Common myeloid progenitor, CD34-positive (primary cell): ENCODE data around the gene ZC3H8. TPM values are rescaled to one million over a fixed set of nuclear protein-coding genes. Genes with fewer than 3 reads are reported as not detected.

Source experiments
- CTCF ChIA-PET: fragments of 350-600 bp; sonication (Branson Sonifier 250); formaldehyde crosslinking; loops from one replicate; lab custom pipeline; 2021; ENCODE audit warnings: antibody characterized with exemption; lab: Charles Lee
- POLR2A ChIA-PET: fragments of 350-600 bp; sonication (Branson Sonifier 250); formaldehyde crosslinking; loops from one replicate; lab custom pipeline; 2021; ENCODE audit warnings: antibody characterized with exemption; lab: Charles Lee
- DNase-seq, 3 donors: peaks; one replicate each; pipeline versions ENCODE4 v3.0.0 to v3.0.0-alpha.2; 2013
- H3K27ac ChIP-seq, 2 experiments: 1 replicate in 1 of 2; 2 replicates in 1 of 2; pipeline ENCODE4 v1.7.0; 2013; ENCODE audit warnings: inconsistent platforms in 2 of 2, low read length in 2 of 2, mild to moderate bottlenecking in 2 of 2, low read depth in 1 of 2, moderate library complexity in 1 of 2; ENCODE audit not compliant: severe bottlenecking in 2 of 2, insufficient read depth in 1 of 2, poor library complexity in 1 of 2
- H3K27me3 ChIP-seq, 5 experiments: replicated peaks in 2 of 5; 1 replicate in 3 of 5; 2 replicates in 2 of 5; pipeline versions ENCODE4 v1.6.1 to v1.7.0; 2013; ENCODE audit warnings: low read length in 4 of 5, mild to moderate bottlenecking in 2 of 5, moderate library complexity in 2 of 5, inconsistent platforms in 1 of 5; ENCODE audit not compliant: insufficient read depth in 5 of 5, control insufficient read depth in 4 of 5
- H3K36me3 ChIP-seq, 4 experiments: 1 replicate in 2 of 4; 2 replicates in 2 of 4; pipeline versions ENCODE4 v1.6.1 to v1.7.0; 2013; ENCODE audit warnings: low read length in 3 of 4, control low read depth in 1 of 4, mild to moderate bottlenecking in 1 of 4; ENCODE audit not compliant: control insufficient read depth in 4 of 4, insufficient read depth in 4 of 4
- H3K4me1 ChIP-seq, 4 experiments: 1 replicate in 3 of 4; 2 replicates in 1 of 4; pipeline versions ENCODE4 v1.6.1 to v1.7.1; 2013; ENCODE audit warnings: low read length in 3 of 4, mild to moderate bottlenecking in 3 of 4, control low read depth in 1 of 4, inconsistent platforms in 1 of 4, moderate library complexity in 1 of 4; ENCODE audit not compliant: control insufficient read depth in 4 of 4, insufficient read depth in 4 of 4; ENCODE audit errors: control extremely low read depth in 1 of 4
- H3K4me3 ChIP-seq, 7 experiments: 1 replicate in 4 of 7; 2 replicates in 3 of 7; pipeline versions ENCODE4 v1.5.1 to v1.7.0; 2013; ENCODE audit warnings: mild to moderate bottlenecking in 7 of 7, low read length in 6 of 7, moderate library complexity in 6 of 7, inconsistent platforms in 2 of 7, low read depth in 2 of 7, control low read depth in 1 of 7; ENCODE audit not compliant: insufficient read depth in 4 of 7, control insufficient read depth in 1 of 7; ENCODE audit errors: extremely low read depth in 1 of 7
- H3K9me3 ChIP-seq, 5 experiments: 1 replicate in 4 of 5; 2 replicates in 1 of 5; pipeline versions ENCODE4 v1.6.1 to v1.7.1; 2013; ENCODE audit warnings: low read length in 4 of 5, mild to moderate bottlenecking in 2 of 5, inconsistent platforms in 1 of 5, low read depth in 1 of 5, moderate library complexity in 1 of 5; ENCODE audit not compliant: control insufficient read depth in 4 of 5, insufficient read depth in 2 of 5; ENCODE audit errors: control extremely low read depth in 1 of 5
- WGBS: methylation state at CpG from one replicate; pipeline ENCODE4 v1.1.5; 2013; ENCODE audit not compliant: insufficient coverage; 5-methylcytosine and 5-hydroxymethylcytosine counted together
- polyA plus RNA-seq: library from polyadenylated mRNA; unstranded; fragments of 120-200 nt; gene quantifications from one replicate; pipeline ENCODE4 v1.2.1, GENCODE V29; 2013

ZC3H8 gene
- polyA plus RNA-seq = 20.5 TPM

- Histone ChIP-seq H3K9me3 (no peaks in the 10 kb centered on the region), H3K4me1 (peaks cover 10 to 36% (median 24%) of the 10 kb centered on the region in 4 experiments), H3K4me3 (peak within 1 kb of the TSS; percentile 60 to 87 (median 77)), H3K27me3 (no peaks in the 10 kb centered on the region), H3K36me3 (peaks cover 0 to 7% (median 0%) of the 10 kb centered on the region in 4 experiments), H3K27ac (peak within 1 kb of the TSS; percentile 59 to 80)
- WGBS = 0% methylated on average over 54 of the region's 68 CpGs
- ChIA-PET CTCF (interaction anchor here (1.2 to 1.4 kb wide), 2 partner anchors 12 to 20 kb away, joined by 5 read pairs; no protein-coding TSS in a partner anchor), POLR2A (interaction anchor here (0.8 kb wide), 1 partner anchor 21 kb away, joined by 3 read pairs; the partner anchor contains the start of gene ZC3H6)
- peak; percentile 92 to 95 (median 93) for DNase-seq
These were observed at the start of gene ZC3H8 for GRCh38 chr2:112254466-112255240. TSS of gene ZC3H8 (minus strand) at chr2:112255042. CDS start at chr2:112254981, 61 bp downstream.

- H3K27ac ChIP-seq = no peak overlapping the region
- peak in 1 of 3 donors; percentile 6 for DNase-seq
- H3K36me3 ChIP-seq = peaks cover 0 to 30% (median 12%) of the 10 kb centered on the region in 4 experiments
- no peak overlapping the region for H3K4me3 ChIP-seq
- POLR2A ChIA-PET = no interaction called here
- no peaks in the 10 kb centered on the region for H3K27me3 ChIP-seq
- no peaks in the 10 kb centered on the region for H3K9me3 ChIP-seq
- CTCF ChIA-PET = no interaction called here
- no peaks in the 10 kb centered on the region for H3K4me1 ChIP-seq
- WGBS = 57% methylated on average over 1 of the region's 2 CpGs
These were observed 49.6 kb upstream of the ZC3H8 start for GRCh38 chr2:112304298-112304941.

GRCh38 chr2:112301973-112302372 is 47.1 kb upstream of the ZC3H8 start:
- Histone ChIP-seq H3K27ac (no peak overlapping the region), H3K9me3 (no peaks in the 10 kb centered on the region), H3K27me3 (no peaks in the 10 kb centered on the region), H3K4me3 (no peak overlapping the region), H3K36me3 (peaks cover 0 to 27% (median 10%) of the 10 kb centered on the region in 4 experiments), H3K4me1 (peaks cover 0 to 3% (median 0%) of the 10 kb centered on the region in 4 experiments)
- DNase-seq = no peak
- CTCF ChIA-PET = no interaction called here
- POLR2A ChIA-PET = no interaction called here

GRCh38 chr2:112301171-112301584 is 46.3 kb upstream of the ZC3H8 start:
- no peak for DNase-seq
- POLR2A ChIA-PET = no interaction called here
- H3K9me3 ChIP-seq = no peaks in the 10 kb centered on the region
- H3K27ac ChIP-seq = no peak overlapping the region
- peaks cover 0 to 3% (median 0%) of the 10 kb centered on the region in 4 experiments for H3K4me1 ChIP-seq
- no peak overlapping the region for H3K4me3 ChIP-seq
- H3K36me3 ChIP-seq = peaks cover 0 to 23% (median 8%) of the 10 kb centered on the region in 4 experiments
- no peaks in the 10 kb centered on the region for H3K27me3 ChIP-seq
- CTCF ChIA-PET = no interaction called here

- H3K4me1 ChIP-seq = peaks cover 0 to 3% (median 0%) of the 10 kb centered on the region in 4 experiments
- DNase-seq = no peak
- H3K27ac ChIP-seq = no peak overlapping the region
- ChIA-PET POLR2A (no interaction called here), CTCF (interaction anchor here (2.1 kb wide), 1 partner anchor 38 kb away, joined by 6 read pairs; no protein-coding TSS in a partner anchor)
- H3K9me3 ChIP-seq = no peaks in the 10 kb centered on the region
- no CpG with 5 or more reads among the region's 2 CpGs for WGBS
- H3K27me3 ChIP-seq = no peaks in the 10 kb centered on the region
- H3K36me3 ChIP-seq = peaks cover 0 to 8% (median 4%) of the 10 kb centered on the region in 4 experiments
- H3K4me3 ChIP-seq = no peak overlapping the region
These were observed 41.6 kb upstream of the ZC3H8 start for GRCh38 chr2:112296407-112296806.

GRCh38 chr2:112295407-112296078 is 40.7 kb upstream of the ZC3H8 start:
- no CpG with 5 or more reads among the region's 5 CpGs for WGBS
- POLR2A ChIA-PET = no interaction called here

More at GRCh38 chr2:112295407-112296078, 40.7 kb upstream of the ZC3H8 start:
- no peak for DNase-seq
- Histone ChIP-seq H3K27me3 (no peaks in the 10 kb centered on the region), H3K4me3 (no peak overlapping the region), H3K27ac (no peak overlapping the region), H3K36me3 (peaks cover 0 to 5% (median 1%) of the 10 kb centered on the region in 4 experiments), H3K4me1 (peaks cover 0 to 3% (median 0%) of the 10 kb centered on the region in 4 experiments), H3K9me3 (no peaks in the 10 kb centered on the region)
- CTCF ChIA-PET = interaction anchor here (1.1 to 2.1 kb wide), 2 partner anchors 15 to 37 kb away, joined by 3 to 6 read pairs; no protein-coding TSS in a partner anchor
